ENCODE results near the gene RAB37. TPM values are rescaled to one million over a fixed set of nuclear protein-coding genes. Genes with fewer than 3 reads are reported as not detected.

Gene RAB37
- total and polyA plus RNA-seq, 3 donors from 2014 or later = 0.81 to 1.9 (median 0.94) TPM

DNA sequence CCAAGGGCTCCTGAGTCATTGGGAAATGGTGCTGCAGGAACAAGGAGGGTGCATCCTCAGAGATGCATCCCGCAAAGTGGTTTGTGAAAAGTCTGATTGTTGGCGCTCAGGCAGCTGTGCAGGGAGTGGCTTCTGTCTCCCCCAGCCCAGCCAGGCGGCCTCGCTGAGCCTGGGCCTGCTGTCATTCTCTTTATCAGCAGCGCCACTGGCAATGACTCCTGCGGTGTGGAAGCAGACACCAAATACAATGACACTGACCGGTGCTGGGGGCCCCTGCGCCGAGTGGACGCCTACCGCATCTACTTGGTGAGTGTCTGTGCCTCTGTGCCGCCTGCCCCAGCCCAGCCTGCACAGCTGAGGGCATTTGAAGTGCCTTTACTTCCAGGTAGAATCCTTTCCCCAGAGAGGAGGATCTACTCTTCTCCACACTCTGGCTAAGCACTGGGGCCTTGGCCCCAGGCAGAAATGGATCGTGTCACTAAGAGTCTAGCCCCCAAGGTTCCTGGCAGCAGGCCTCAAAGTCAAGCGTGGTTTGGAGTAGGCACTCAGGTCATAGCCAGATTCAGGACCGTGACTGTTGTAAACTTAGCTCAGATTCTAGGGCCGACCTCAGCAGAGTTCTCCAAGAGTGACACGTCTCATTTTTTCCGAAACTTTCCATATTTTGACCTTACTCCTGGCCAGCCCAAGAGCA, 58.4 kb downstream of the RAB37 start:
- no peaks in the 10 kb centered on the region for H3K4me1 ChIP-seq
- DNase-seq = no peak
- intact Hi-C loops (cut with DNase I; ENCODE audit: low total_unique reads) = loop anchor here (5.0 kb wide), 1 partner anchor 67 kb away; no protein-coding TSS in a partner anchor
- no peaks in the 10 kb centered on the region for H3K9me3 ChIP-seq
- H3K27ac ChIP-seq = no peak overlapping the region
- WGBS, 2 donors = 80 to 83% methylated on average over 11 to 18 of the region's 18 CpGs
- H3K27me3 ChIP-seq = no peaks in the 10 kb centered on the region
- no peaks in the 10 kb centered on the region for H3K36me3 ChIP-seq (ENCODE audit: low read depth, missing control alignments)
- H3K4me3 ChIP-seq = no peak overlapping the region
- TF ChIP-seq CTCF (IDR thresholded peaks at IDR 0.05) (no peak), POLR2A (IDR thresholded peaks at IDR 0.05) (no peak)

- Histone ChIP-seq H3K27me3 (no peaks in the 10 kb centered on the region), H3K4me1 (no peaks in the 10 kb centered on the region), H3K27ac (no peak overlapping the region), H3K9me3 (no peaks in the 10 kb centered on the region), H3K36me3 (ENCODE audit: low read depth, missing control alignments) (no peaks in the 10 kb centered on the region), H3K4me3 (no peak overlapping the region)
- intact Hi-C loops (cut with DNase I; ENCODE audit: low total_unique reads) = loop anchor here (5.0 kb wide), 1 partner anchor 66 kb away; no protein-coding TSS in a partner anchor
- TF ChIP-seq CTCF (IDR thresholded peaks at IDR 0.05) (no peak), POLR2A (IDR thresholded peaks at IDR 0.05) (no peak)
- WGBS, 2 donors = 88 to 90% methylated on average over 3 to 4 of the region's 4 CpGs
- DNase-seq = no peak
These were observed 59.2 kb downstream of the RAB37 start for GRCh38 chr17:74796211-74796610.

DNA sequence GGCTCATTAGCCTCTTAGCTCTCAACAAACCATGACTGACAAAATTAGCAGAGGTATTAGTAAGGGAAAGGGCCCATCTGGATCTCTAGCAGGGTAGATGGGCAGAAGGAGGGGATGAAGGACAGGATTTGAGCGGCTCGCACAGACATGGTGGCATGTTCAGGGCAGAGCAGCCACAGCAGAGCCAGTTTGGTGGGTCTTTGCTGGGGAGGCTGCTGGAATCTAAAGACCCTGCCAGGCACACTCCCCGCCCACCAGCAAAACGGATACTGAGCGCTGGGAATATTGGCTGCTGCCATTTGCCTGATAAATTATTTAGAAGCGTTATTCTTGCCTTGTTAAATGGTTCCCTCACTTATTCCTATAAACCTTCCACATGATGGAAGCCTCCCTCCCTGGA, 59.8 kb downstream of the RAB37 start:
- 88 to 94% methylated on average over 6 of the region's 6 CpGs for whole genome bisulfite sequencing, 2 donors
- no peaks in the 10 kb centered on the region for H3K4me1 ChIP-seq
- no peak for TF ChIP-seq CTCF (IDR thresholded peaks at IDR 0.05)
- no peak for TF ChIP-seq POLR2A (IDR thresholded peaks at IDR 0.05)
- no peaks in the 10 kb centered on the region for H3K36me3 ChIP-seq (ENCODE audit: low read depth, missing control alignments)
- no peak for DNase-seq
- H3K27ac ChIP-seq = no peak overlapping the region
- H3K4me3 ChIP-seq = no peak overlapping the region
- no peaks in the 10 kb centered on the region for H3K9me3 ChIP-seq
- H3K27me3 ChIP-seq = no peaks in the 10 kb centered on the region
- intact Hi-C loops (cut with DNase I; ENCODE audit: low total_unique reads) = loop anchor here (5.0 kb wide), 1 partner anchor 65 kb away; no protein-coding TSS in a partner anchor

Small RNA genes within 50 kb of the gene (microRNA-seq; reads per million reads assigned to microRNA genes)
- 11.1 to 28.3 reads per million in 2 donors for gene MIR3615 (ENCODE audit: borderline number of aligned reads in 2 of 2, borderline replicate concordance in 1 of 2)

Other genes with a start within 250 kb of the RAB37 start
- gene CD300LB, start 205.8 kb upstream of the RAB37 start, total RNA-seq = under 1 TPM; 0.71 to 0.99 TPM
- gene CD300LB, start 205.8 kb upstream of the RAB37 start, polyA plus RNA-seq (ENCODE audit: insufficient read depth, low read depth, low replicate concordance) = 0.30 TPM
- gene CD300C, start 191.1 kb upstream of the RAB37 start, total RNA-seq = under 1 TPM; 0.39 to 0.81 TPM
- gene CD300C, start 191.1 kb upstream of the RAB37 start, polyA plus RNA-seq (ENCODE audit: insufficient read depth, low read depth, low replicate concordance) = 0.34 TPM
- not detected for gene CD300H, start 169.7 kb upstream of the RAB37 start, total RNA-seq
- not detected for gene CD300H, start 169.7 kb upstream of the RAB37 start, polyA plus RNA-seq (ENCODE audit: insufficient read depth, low read depth, low replicate concordance)
- gene CD300LD, start 145.0 kb upstream of the RAB37 start, total RNA-seq = not detected
- 0.41 TPM for gene CD300LD, start 145.0 kb upstream of the RAB37 start, polyA plus RNA-seq (ENCODE audit: insufficient read depth, low read depth, low replicate concordance)
- gene CD300E, start 113.5 kb upstream of the RAB37 start, total RNA-seq = under 1 TPM in 1 of 2 donors, not detected in 1; 0.31 TPM
- gene CD300E, start 113.5 kb upstream of the RAB37 start, polyA plus RNA-seq (ENCODE audit: insufficient read depth, low read depth, low replicate concordance) = 0.45 TPM
- 1 to 10 TPM in 1 of 2 donors, under 1 TPM in 1; 0.43 to 1.1 TPM for gene CD300LF, start 24.3 kb upstream of the RAB37 start, total RNA-seq
- gene CD300LF, start 24.3 kb upstream of the RAB37 start, polyA plus RNA-seq (ENCODE audit: insufficient read depth, low read depth, low replicate concordance) = 0.79 TPM
- 10 to 100 TPM; 26.9 to 28.6 TPM for gene NHERF1, start 11.4 kb downstream of the RAB37 start, total RNA-seq
- 69.2 TPM for gene NHERF1, start 11.4 kb downstream of the RAB37 start, polyA plus RNA-seq (ENCODE audit: insufficient read depth, low read depth, low replicate concordance)
- gene NAT9, start 39.1 kb downstream of the RAB37 start, total RNA-seq = 10 to 100 TPM; 45.6 to 51.3 TPM
- 43.8 TPM for gene NAT9, start 39.1 kb downstream of the RAB37 start, polyA plus RNA-seq (ENCODE audit: insufficient read depth, low read depth, low replicate concordance)
- gene GRIN2C, start 122.6 kb downstream of the RAB37 start, total RNA-seq = 10 to 100 TPM; 20.1 to 20.8 TPM
- 7.7 TPM for gene GRIN2C, start 122.6 kb downstream of the RAB37 start, polyA plus RNA-seq (ENCODE audit: insufficient read depth, low read depth, low replicate concordance)
- 100 to 1,000 TPM; 204 to 216 TPM for gene FDXR, start 135.7 kb downstream of the RAB37 start, total RNA-seq
- 97.1 TPM for gene FDXR, start 135.7 kb downstream of the RAB37 start, polyA plus RNA-seq (ENCODE audit: insufficient read depth, low read depth, low replicate concordance)
- 1 to 10 TPM; 1.4 to 2.0 TPM for gene FADS6, start 156.4 kb downstream of the RAB37 start, total RNA-seq
- 0.95 TPM for gene FADS6, start 156.4 kb downstream of the RAB37 start, polyA plus RNA-seq (ENCODE audit: insufficient read depth, low read depth, low replicate concordance)
- 1 to 10 TPM; 2.0 to 2.1 TPM for gene USH1G, start 186.0 kb downstream of the RAB37 start, total RNA-seq
- gene USH1G, start 186.0 kb downstream of the RAB37 start, polyA plus RNA-seq (ENCODE audit: insufficient read depth, low read depth, low replicate concordance) = 1.1 TPM
- 1 to 10 TPM; 2.4 to 5.7 TPM for gene OTOP2, start 187.0 kb downstream of the RAB37 start, total RNA-seq
- 5.7 TPM for gene OTOP2, start 187.0 kb downstream of the RAB37 start, polyA plus RNA-seq (ENCODE audit: insufficient read depth, low read depth, low replicate concordance)
- under 1 TPM in 1 of 2 donors, not detected in 1; 0.12 TPM for gene OTOP3, start 198.6 kb downstream of the RAB37 start, total RNA-seq
- not detected for gene OTOP3, start 198.6 kb downstream of the RAB37 start, polyA plus RNA-seq (ENCODE audit: insufficient read depth, low read depth, low replicate concordance)
- gene HID1, start 235.5 kb downstream of the RAB37 start, total RNA-seq = 10 to 100 TPM; 40.9 to 45.8 TPM
- gene HID1, start 235.5 kb downstream of the RAB37 start, polyA plus RNA-seq (ENCODE audit: insufficient read depth, low read depth, low replicate concordance) = 18.6 TPM

Measured in testis (tissue), 3 donors.